ENCODE measurements around the gene SLC43A2.
"Not testable (repeated sequence)": the region's sequence is repeated elsewhere in the genome, so short reads cannot be mapped to it uniquely, and the experiment has no call there.

The SLC43A2 gene

DNA sequence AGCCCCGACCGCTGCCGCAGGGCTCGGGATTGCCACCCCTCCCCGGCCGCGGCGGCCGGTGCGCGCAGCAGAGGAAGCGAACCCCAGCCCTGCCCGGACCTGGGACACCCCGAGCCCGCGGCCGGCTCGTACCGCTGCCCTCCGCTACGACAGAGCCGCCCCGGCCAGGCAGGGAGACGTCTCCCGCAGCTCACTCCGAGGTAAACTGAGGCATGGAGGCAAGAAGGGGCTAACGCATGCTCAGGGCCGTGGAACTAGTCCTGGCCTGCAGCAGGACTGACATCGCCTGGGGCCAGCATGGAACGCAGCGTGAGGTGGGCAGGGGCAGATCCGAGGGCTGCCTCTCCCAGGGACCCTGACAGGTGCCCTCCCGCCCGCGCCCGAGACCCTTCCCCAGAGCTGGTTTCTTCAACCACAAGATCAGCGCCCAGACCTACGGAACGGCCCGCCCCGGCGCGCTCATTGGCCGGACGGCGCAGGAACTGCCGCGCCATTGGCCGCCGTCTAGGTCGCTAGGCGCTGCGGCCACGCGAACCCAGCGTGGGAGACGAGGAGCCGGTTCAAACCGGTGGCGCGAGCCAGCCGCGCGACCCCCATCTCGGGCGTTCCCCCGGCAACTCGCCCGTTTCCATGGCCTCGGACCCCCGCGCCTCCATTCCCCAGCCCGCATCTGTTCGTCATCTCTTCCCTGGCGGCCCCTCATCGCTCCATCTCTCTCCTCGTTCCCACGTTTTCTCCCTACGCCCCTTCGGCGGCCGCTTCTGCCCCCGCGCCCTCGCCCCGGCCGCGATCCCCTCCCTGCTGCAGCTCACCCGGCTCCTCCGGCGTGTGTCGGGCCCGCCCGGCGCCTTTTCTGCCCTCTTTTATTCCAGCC, at the start of gene SLC43A2:
TSS of gene SLC43A2 (minus strand) at position 853 of the 874 bp plus-strand sequence. CDS start 960 bp downstream, outside the sequence.
- DNase-seq (ENCODE audit: low read depth), result peak; percentile 15

DNA sequence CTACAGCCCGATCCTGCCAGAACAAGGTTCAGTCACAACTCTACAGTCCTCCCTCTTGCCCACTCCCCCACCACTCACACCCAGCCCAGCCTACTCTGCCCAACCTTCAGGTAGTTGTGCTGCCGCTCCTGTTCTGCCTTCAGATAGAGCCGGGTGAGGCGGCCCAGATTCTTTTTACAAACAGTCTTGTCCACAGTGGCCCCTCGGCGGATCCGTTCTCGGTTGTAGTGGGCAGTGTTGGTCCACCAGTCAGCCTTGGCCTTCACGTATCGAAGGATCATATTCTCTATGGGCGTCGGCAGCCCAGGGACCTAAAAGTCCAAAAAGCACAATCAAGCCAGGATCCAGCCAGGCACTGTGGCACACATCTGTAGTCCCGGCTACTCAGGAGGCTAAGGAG, 47.8 kb upstream of the SLC43A2 start:
- no peak for DNase-seq (ENCODE audit: low read depth)

- no peak for DNase-seq (ENCODE audit: low read depth)
Observed at GRCh38 chr17:1673041-1673785, 44.6 kb upstream of the SLC43A2 start.

DNA sequence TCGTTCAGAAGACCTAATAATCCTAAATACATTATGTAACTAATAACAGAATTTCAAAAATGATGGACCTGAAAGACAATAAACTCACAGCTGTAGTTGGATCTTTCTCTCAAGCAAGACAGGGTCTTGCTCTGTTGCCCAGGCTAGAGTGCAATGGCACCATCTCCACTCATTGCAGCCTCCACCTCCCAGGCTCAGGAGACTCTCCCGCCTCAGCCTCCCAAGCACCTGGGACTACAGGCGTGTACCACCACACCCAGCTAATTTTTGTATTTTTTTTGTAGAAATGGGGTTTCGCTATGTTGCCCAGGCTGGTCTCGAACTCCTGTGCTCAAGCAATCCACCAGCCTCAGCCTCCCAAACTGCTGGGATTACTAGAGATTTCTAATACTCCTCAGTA, 35.3 kb upstream of the SLC43A2 start:
- DNase-seq (ENCODE audit: low read depth), result not testable (repeated sequence)

DNA sequence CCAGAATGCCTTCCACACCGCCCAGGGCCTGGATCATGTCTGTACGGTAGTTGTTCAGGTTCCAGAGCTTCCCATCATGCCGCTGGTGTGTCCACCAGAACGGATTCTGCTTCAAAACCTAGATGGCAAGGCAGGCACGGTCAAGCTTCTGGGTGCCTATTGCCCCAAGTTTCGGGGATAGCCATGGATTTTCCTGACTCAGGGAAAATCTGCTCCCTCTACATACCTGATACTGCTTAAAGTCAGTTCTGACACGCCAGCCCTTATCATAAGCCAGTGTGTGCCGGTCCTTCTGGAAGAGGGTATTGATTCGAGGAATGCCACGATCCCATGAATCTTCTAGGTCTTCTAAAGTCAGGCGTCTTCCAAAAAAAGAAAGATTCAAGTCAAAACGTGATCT, 32.4 kb upstream of the SLC43A2 start:
- no peak for DNase-seq (ENCODE audit: low read depth)

GRCh38 chr17:1658100-1658499, 29.5 kb upstream of the SLC43A2 start:
- no peak for DNase-seq (ENCODE audit: low read depth)

- no peak for DNase-seq (ENCODE audit: low read depth)
Observed at GRCh38 chr17:1653735-1654134, 25.1 kb upstream of the SLC43A2 start.

DNA sequence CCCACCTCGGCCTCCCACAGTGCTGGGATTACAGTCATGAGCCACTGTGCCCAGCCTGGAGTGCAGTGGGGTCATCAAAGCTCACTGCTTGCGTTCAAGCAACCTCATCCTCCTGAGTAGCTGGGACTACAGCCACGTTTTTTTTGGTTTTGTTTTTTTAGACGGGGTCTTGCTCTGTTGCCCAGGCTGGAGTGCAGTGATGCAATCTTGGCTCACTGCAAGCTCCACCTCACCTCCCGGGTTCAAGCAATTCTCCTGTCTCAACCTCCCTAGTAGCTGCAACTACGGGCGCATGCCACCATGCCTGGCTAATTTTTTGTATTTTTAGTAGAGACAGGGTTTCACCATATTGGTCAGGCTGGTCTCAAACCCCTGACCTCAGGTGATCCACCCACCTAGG, 24.2 kb upstream of the SLC43A2 start:
- not testable (repeated sequence) for DNase-seq (ENCODE audit: low read depth)

GRCh38 chr17:1651559-1651844, 22.9 kb upstream of the SLC43A2 start:
- DNase-seq (ENCODE audit: low read depth), result no peak

DNA sequence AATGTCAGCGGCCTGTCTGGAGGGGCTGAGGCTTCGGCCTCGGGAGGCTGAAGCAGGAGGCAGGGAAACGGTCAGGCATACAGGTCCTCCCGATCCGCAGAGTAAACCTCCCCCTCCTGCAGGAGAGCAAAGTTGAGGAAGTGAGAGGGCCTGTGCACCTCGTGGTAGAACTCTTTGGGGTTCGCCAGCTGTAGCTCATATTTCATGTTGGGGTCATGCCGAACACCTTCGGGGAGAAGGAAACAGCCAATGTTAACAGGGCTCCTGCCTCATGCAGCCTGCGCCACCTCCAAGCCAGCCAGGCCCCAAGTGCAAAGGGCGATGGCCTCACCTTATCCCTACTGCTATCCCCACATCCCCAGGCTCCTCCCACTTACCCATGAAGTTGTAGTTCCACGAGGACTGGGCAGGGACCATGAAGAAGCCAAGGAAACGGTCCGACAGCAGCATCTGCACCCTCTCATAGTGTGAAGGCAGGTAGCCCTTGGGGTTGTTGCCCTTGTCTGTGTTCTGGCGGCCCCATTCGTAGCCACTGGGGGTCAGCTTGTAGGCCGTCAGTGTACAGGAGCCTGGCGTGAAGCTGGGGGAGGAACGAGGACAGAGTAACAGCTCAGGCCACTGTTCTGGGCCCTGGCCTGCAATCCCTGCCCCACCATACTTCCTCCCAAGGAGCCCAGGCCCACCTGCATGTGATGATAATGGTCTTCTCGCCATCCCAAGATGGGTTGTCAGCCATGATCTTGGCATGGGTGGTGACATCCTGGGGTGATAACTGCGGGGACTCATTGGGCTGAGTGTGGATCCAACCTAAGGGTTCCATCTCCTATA, 22.3 kb upstream of the SLC43A2 start:
- no peak for DNase-seq (ENCODE audit: low read depth)

DNA sequence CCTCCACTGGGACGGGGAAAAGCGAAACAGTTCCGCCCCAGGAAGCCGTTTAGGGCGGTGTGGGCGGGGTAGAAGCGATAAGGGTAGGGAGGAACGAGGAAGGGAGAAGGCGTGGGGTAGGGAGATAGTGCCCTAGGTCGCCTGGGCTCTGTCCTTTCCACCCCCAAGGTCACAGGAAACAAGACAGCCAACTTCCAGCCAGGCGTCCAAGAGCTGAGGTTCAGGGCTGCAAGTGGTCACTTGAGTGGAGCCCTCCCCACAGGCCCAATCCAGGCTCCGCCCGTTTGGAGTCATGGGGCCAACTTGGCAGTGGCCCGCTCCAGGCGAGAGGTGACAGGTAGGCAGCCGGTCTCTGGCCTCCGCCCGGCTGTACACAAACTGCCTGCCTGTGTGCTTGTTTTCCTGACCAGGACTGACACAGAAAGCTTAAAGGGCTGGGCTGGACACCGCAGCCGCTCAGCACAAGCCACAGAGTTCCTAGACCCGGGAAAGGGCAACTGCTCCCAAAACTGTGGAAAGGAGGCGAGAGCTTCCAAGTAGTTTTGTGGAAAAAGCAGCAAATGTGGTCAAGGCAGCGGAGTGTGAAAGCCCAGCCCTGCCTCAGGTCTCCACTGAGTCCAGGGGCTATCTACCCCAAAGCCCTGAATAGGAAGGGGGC, 21.3 kb upstream of the SLC43A2 start, which contains the start of gene RILP:
TSS of gene RILP (minus strand) at position 23 of the 658 bp plus-strand sequence. CDS start 62 bp downstream, outside the sequence.
- DNase-seq (ENCODE audit: low read depth), result no peak

- DNase-seq (ENCODE audit: low read depth), result no peak
Observed at GRCh38 chr17:1648963-1649843, 20.6 kb upstream of the SLC43A2 start.

DNA sequence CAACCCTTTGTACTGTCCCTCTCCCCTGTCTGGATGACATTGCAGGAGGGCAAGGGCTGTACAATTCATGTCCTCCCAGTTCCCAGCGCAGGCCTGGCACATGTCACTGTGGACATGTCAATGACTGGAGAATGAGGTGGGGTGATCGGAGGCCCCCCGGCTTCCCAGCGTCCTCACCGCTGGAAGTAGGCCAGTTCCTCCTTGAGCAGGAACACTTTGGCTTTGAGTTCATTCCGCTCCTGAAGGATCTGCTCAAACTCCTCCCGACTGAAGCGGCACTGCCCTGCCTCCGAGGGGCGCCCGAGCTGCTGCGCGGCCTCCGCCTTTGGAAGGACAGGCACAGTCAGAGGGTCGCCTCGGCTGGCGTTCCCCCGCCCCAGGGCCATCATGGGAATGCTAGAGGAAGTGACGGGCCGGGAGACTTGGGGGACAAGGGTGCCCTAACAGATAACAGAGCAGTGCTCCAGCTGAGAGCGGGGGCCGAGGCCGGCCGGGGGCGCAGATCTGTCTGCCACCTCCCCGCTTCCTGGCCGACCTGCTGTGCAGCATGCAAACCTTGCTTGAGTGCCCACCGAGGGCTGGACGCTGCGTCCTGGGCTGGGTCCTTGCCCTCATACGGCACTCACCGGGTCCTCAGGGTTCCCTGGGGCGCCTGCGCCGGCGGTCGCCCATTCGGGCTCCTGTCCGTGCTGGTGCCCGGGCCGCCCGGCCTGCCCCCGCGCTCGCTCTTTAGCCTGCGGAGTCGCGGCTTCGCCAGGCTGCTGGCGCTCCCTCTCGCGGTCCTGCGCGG, 19.7 kb upstream of the SLC43A2 start:
- DNase-seq (ENCODE audit: low read depth), result no peak

GRCh38 chr17:1647802-1648171, 19.2 kb upstream of the SLC43A2 start:
- no peak for DNase-seq (ENCODE audit: low read depth)

GRCh38 chr17:1646199-1646875, 17.7 kb upstream of the SLC43A2 start:
- no peak for DNase-seq (ENCODE audit: low read depth)

DNA sequence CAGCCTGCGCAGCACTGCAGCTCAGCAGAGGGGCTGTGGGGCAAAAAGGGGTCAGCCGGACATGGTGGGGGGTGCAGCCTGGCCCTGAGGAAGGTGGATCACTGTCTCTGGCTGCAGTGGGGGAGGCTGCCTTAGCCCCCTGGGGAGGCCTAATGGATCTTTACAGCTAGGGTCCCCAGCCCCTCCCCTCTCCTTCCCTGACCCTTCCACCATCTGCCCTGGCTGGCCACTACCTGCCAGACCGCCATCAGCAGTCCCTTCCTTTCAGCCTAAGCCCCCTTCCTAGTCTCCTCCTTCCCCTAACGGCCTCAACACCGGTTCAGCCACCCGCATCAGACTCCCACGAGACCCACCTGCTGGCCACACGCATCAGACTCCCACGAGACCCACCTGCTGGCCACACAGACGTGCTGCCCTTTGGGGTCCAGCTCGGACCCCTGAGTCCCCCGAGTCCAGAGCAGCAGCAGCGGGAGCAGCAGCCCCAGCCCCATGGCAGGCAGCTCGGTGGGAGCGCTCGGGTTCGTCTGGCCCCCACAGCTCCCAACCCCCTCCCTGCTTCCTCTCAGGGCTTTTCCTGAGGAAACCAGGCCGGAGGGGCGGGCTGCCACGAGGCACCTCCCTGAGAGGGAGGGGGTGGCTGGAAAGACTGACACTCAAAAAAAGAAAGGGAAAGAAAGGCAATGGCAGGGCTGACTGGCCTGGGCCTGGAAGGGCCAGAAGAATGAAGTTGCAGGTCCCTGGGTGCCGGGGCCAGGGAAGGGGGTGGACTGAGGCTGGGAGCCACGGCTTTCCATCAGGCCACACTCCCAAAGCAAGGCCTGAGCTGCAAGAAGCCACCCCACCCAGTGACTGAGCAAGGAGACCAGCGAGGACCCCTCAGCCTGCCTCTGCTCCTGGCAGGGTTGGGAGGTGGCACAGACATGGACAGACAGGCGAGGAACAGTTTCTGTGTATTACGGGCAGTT, 16.9 kb upstream of the SLC43A2 start, which contains the start of gene SCARF1:
TSS of gene SCARF1 (minus strand) at position 526 of the 965 bp plus-strand sequence. CDS start at position 491, 35 bp downstream.
- no peak for DNase-seq (ENCODE audit: low read depth)

GRCh38 chr17:1644493-1645206, 16.0 kb upstream of the SLC43A2 start:
- no peak for DNase-seq (ENCODE audit: low read depth)

All from HS-27A (cell line).